ENCODE data around the gene OR51V1.
"Not testable (repeated sequence)": the region's sequence is repeated elsewhere in the genome, so short reads cannot be mapped to it uniquely, and the experiment has no call there.

Gene OR51V1

DNA sequence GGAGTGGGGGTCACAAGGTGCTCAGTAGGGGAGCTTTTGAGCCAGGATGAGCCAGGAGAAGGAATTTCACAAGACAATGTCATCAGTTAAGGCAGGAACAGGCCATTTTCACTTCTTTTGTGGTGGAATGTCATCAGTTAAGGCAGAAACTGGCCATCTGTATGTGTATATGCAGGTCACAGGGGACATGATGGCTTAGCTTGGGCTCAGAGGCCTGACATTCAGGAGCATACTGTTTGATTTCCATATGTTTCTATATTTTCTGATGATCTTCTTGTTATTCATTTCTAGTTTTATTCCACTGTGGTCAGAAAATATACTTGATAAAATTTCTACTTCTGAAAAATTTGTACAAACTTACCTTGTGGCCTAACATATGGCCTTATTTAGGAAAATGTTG is 34.6 kb downstream of the OR51V1 start:
- DNase-seq (ENCODE audit: low spot score): not testable (repeated sequence)

DNA sequence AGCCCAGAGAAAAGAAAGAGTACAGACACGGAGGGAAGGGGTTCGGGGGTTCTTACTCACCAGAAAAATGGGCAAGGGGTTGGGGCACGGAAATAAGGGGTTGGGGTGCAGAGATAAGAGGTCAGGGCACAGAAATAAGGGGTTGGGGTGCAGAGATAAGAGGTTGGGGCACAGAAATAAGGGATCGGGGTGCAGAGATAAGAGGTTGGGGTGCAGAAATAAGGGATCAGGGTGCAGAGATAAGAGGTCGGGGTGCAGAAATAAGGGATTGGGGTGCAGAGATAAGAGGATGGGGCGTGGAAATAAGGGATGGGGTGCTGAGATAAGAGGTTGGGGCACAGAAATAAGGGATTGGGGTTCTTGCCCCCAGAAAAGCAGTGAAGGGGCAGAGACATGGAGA is 35.7 kb downstream of the OR51V1 start:
- not testable (repeated sequence) for DNase-seq (ENCODE audit: low spot score)

DNA sequence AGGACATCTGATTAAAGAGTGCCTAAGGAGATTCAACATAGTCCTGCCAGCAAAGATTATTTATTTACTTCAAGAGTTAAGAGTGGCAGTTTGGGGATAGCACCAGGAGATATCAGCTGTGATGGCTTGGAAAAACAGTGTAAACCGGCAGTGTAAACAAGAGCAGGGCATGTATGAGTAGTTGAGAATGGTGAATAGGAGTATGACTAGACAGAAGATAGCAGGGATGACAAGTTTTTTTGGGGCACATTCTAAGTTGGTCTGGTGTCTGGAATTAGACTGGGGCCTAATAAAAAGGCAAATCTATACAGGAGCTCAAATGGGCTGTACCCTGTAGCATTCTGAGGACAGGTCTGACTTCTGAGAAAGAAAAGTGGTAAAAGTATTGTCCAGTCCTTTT is 39.4 kb downstream of the OR51V1 start:
- DNase-seq (ENCODE audit: low spot score): not testable (repeated sequence)

DNA sequence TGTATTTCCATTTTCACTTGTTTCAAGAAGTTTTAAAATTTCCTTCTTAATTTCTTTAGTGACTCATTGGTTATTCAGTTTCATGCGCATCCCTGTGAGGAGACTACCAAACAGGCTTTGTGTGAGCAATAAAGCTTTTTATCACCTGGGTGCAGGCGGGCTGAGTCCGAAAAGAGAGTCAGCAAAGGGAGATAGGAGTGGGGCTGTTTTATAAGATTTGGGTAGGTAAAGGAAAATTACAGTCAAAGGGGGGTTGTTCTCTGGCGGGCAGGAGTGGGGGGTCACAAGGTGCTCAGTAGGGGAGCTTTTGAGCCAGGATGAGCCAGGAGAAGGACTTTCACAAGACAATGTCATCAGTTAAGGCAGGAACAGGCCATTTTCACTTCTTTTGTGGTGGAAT is 40.3 kb downstream of the OR51V1 start:
- DNase-seq (ENCODE audit: low spot score): not testable (repeated sequence)

DNA sequence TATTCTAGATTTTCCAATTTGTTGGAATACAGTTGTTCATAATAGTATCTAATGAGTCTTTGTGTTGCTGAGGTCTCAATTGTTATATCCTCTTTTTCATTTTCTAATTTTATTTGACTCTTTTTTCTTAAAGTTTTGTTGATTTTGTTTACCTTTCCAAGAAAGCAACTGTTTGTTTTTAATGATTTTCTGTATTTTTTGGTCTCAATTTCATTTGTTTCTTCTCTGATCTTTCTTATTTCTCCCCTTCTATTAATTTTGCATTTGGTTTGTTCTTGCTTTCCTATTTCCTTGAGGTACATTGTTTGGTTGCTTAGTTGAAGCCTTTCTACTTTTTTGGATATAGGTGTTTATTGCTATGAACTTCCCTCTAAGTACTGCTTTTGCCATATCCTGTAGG is 40.7 kb downstream of the OR51V1 start:
- DNase-seq (ENCODE audit: low spot score): no peak

DNA sequence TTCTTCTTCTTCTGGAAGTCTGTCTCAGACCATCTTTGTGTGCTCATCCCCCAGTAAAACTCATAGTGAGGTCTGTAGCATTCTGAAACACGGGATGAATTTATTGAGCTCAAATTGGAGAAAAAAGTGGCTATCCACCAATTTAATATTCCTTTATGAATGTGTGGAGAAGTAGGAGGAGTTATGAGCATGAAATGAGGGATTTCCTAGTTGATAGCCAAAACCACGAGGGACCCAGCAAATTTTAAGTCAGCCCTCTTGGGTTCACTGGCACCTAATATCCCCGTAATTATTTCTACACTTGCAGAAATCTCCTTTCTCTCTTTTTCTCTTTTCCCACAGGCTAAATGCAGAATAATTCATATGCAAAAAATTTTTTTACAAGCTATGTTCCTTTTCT is 45.8 kb downstream of the OR51V1 start, which contains the start of gene OR52A1:
Gene OR52A1 (minus strand): TSS at position 101 of the 400 bp plus-strand sequence. CDS start 2,388 bp downstream, outside the sequence.
- DNase-seq (ENCODE audit: low spot score): no peak

DNA sequence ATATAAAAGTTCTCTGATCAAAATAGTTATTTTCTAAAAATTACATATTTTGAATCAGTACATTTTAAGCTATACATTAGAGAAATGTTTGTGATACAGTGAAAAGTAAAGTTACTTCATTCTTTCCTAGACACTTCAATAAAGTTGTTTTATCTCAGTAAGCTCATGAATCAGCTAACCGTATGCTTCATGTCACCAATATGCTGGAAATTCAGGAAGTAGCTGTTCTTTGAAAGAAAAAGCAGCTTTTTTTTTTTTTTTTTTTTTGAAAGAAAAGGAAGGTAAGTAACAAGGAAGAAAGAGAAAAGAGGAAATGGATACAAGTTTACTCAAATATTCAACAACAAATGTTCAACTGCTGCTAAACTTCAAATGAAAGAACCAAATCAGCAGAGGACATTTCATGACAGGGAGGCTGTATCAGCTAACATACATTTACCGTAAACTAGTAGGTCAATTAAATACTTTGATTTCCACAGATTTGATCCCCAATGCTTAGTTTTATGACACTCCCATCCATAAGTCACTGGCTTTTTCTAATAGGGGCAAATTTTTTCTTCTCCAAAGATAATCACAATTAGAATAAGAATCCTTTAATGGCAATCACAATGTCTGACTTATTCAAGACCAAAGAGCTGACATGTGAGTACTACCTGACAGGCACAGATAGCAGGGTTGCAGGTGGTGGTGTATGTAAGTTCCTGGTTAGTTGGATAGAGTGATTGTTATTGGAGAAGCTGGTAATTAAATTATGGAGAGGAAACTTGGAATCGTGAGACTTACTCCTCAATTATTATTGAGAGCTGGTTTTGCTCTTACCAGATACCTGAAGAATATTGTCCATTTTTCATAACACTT is 46.7 kb downstream of the OR51V1 start:
- no peak for DNase-seq (ENCODE audit: low spot score)

DNA sequence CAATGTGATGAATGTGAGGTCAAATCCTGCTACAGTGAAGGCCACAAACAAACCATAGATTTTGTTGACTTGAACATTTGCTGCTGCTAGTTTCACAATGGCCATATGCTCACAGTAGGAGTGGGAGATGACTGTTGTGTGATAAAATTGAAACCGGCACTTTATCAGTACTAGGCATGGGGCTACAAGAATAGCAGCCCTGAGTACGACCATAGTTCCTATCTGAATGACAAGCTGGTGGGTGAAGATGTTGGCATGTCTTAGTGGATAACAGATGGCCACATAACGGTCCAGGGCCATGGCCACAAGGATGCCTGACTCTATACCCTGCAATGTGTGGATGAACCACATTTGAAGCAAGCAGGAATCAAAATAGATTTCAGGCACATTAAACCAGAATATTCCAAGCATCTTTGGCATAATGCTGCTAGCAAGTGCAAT is 48.7 kb downstream of the OR51V1 start:
- DNase-seq (ENCODE audit: low spot score): no peak

Data from putamen (tissue), 1 donor.